DLD1 (cell line): ENCODE results near the gene TIFAB.

Source experiments
- in situ Hi-C: cut with HindIII; loops from 2 replicates; pipeline ENCODE4 v1.10.0; 2017; ENCODE audit warnings: low sequenced_read_pairs

Gene TIFAB

DNA sequence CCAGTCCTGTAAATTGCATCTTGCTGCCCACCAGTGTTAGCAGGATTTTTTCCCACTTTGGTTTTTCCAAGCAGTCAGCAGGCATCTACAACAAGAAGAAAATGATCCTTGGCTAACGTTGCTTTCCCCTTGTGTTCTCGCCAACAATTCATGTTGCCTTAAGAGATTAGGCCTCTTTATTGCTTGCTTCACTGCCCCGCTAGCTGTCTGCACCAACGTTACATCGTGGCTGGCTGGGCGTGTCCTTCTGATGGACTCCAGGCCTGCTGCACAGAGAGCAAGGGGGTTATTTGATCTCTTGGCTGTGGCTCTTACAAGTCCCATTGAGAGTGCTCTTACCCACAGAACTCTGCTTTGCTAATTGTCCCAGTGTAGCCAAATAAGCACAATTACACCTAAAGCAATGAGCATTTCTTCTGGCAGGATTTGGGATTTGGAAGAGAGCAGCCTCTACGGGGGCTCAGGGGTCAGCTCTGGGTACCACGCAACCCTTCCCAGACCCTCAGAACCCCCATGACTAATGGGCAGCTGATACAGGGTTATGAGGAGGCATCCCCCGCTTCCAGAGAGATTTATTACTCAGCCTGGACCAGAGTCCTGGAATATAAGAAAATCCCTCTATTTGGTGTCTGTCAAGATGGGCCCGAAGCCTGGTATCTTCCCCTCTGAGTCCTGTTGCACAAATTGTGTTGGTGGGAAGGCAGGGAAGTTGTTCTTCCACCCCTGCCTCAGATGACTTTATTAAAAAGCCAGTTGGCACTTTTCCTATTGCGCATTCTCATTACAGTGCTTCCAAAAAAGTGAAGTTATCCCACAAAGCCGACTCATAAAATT is 22.6 kb downstream of the TIFAB start:
- in situ Hi-C loops: no loop called here

GRCh38 chr5:135428586-135428985 is 23.6 kb downstream of the TIFAB start:
- in situ Hi-C loops: no loop called here

DNA sequence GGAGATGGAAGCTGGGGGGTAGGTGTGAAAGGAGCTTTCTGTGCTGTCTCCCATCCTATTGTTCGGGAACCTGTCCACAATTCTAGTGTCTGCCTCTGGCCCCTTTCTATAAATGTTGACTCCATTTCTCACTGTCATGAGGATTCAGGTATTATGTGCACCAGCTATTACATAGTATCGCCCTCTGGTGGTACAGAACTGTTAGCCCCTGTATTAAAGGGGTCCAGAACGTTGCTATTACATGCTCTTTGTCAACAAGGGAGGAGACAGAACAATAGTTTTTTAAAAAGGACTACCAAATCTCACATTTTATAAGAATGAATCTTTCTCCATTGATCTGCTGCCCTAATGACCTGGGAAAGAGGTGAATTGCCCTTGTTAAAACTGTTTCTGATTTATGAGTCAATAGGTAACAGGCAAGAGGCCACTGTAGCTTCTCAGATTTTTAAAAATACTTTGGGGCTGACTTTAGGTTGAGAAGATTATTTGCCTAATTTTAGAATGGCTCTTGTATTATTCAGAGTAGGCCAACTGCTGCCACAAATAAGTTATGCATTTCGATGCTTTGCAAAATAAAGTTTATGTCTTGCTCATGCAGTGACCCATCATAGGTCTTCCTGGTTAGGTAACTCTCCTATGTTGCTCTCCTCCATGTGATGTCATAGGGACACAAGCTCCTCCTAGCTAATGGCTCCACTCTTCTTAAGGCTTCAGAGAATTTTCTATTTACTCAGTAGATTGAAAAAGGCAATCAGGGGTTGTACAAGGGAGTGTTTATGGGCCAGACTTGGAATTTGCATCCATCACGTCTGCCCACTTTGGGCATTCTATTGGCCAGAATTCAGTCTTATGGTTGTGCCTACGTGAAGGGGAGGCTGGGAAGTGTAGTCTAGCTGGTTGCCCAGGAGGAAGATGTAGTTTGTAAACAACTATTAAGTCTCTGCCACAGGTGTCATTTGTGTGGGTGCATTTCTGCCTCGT is 25.8 kb downstream of the TIFAB start:
- in situ Hi-C loops: no loop called here

DNA sequence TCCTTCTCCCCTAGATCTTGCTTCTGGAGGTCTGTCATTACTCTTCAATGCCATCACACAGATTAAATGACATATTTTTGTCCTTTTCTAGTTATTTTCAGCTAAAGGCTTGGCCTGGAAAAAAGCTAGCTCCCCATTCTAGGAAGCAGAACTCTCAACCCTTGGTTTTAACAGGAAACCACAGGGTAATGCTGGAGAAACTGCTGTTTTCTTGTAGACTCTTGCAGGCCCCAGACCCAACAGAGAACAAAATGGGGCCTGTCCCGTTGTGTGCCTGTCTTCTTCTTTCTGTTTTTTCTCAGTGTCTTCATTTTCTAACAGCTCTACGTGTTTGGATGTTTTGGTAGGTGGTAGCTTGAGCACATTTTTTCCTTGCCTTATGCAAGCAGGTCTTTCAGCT is 26.5 kb downstream of the TIFAB start:
- in situ Hi-C loops: no loop called here

DNA sequence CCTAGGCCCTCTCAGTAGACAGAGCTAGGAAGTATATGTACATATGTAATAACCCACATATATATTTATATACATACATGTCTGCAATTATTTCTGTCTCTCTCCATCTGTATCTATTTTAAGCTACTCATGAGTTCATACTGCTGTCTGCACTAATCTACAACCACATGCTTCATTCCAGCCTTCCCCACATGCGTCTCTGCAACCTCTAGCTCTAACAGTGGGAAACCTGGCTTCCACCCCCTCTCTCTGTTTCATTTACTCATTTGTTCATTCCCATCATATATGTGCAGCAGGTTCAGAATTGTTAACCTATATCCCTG is 28.3 kb downstream of the TIFAB start:
- in situ Hi-C loops: no loop called here

DNA sequence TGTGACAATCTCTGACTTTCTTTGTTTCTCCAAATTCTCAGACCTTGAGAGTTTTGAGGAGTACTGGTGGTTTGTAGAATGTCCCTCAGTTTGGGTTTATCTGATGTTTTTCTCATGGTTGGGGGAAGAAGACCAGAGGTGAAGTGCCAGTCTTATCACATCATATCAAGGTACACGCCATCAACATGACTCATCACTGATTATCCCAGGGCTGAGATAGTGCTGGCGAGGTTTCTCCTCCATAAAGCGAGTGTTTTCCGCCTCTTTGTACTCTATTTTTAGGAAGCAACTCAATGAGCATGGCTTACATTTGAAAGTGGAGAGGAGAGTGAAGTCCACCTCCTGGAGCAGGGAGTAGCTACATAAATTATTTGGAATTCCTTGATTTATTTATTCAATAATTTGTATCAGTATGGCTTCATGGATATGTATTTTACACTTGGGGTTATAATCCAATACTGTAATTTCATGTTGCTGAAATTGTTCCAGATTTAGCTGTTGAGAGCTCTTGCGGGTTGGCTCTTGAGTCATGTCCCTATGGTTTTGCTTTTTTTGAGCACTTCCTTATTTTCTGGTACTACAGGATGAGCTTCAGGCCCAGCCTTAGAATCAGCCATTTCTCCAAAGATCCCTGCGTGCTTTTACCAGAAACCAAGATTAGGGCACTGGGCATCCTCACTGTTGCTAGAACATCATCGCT is 28.9 kb downstream of the TIFAB start:
- in situ Hi-C loops: no loop called here

DNA sequence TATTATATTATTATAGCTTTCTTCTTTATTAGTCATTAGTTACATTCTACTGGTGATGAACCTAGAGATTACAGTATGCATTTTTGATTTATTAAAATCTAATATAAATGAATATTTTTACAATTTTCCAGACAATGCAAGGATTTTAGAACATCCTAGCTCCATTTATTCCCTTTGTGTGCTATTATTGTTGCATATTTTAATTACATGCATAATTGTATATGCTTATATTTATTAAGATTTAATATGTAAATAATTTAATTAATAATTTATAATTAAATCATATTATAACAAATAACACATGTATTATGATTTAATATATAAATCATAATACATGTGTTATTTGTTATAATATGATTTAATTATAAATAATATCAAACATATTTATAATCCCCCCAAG is 29.7 kb downstream of the TIFAB start:
- in situ Hi-C loops: no loop called here

DNA sequence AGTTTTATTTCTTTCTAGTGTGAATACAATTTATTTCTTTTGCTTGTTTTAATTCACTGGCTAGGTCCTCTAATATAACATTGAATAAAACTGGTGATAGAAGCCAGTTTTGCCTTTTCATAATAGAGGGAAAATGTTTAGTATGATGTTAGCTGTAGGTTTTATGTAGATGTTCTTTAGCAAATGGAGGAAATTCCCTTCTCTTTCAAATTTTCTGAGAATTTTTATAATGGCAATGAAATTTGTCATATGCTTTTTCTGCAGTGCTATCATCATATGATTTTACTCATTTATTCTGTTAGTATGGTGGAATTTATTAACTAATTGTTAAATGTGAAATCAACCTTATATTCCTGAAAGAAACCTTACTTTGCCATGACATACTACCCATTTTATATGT is 35.1 kb downstream of the TIFAB start:
- in situ Hi-C loops: loop anchor here (5.0 kb wide), 1 partner anchor 45 kb away; no protein-coding TSS in a partner anchor

GRCh38 chr5:135405082-135405481 is 47.1 kb downstream of the TIFAB start:
- in situ Hi-C loops: no loop called here

DNA sequence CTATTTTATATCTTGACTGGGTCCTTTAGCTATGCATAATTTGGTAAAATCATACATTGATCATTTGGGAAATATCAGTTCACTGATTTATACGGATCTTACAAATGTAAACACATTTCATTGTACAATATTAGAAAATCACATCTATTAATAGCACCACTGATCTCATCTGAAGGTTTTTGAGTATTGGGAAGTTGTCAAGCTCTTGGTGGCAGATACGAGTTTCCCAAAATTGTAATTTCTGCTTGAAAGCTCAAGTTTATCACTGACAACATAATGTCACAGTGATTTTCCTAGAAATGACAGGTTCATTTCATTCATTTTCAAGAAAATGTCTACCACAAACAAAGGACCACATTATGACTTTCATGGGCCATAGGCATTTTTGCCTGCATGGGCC is 50.1 kb downstream of the TIFAB start:
- in situ Hi-C loops: no loop called here

- in situ Hi-C loops: no loop called here
These were observed 51.3 kb downstream of the TIFAB start for GRCh38 chr5:135400866-135401265.

DNA sequence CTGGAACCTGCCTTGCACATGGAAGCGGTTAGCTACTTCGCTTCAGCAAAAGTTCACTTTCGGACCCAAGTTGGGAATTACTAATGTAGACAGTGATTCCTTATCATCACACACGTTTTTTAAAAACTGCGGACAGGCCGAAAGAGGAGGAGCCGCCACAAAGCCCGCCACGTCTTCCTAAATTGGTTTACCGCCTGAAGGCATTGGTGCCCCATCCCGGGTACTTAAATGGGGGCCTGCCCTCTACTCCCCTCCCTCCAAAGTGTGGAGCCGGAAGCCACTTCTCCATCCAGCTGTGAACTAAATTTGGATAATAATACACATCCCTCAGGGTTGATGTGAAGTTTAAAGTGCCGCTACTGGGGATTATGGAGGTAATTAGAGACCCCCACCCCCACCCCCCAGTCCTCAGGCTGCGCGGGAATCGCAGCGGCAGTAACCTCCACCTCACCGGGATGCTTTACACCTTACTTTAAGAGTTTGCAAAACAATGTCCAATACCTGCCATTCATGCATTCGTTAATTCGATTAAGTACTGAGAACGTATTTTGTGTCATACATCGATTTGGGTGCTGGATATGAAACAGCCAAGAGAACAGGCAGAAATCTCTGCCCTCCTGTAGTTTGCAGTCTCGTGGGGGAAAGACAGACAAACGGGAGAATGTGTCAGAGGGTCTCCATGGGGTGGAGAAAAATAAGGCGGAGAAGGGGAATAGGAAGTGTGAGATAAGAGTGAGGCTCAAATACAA is 52.2 kb downstream of the TIFAB start:
- in situ Hi-C loops: no loop called here

DNA sequence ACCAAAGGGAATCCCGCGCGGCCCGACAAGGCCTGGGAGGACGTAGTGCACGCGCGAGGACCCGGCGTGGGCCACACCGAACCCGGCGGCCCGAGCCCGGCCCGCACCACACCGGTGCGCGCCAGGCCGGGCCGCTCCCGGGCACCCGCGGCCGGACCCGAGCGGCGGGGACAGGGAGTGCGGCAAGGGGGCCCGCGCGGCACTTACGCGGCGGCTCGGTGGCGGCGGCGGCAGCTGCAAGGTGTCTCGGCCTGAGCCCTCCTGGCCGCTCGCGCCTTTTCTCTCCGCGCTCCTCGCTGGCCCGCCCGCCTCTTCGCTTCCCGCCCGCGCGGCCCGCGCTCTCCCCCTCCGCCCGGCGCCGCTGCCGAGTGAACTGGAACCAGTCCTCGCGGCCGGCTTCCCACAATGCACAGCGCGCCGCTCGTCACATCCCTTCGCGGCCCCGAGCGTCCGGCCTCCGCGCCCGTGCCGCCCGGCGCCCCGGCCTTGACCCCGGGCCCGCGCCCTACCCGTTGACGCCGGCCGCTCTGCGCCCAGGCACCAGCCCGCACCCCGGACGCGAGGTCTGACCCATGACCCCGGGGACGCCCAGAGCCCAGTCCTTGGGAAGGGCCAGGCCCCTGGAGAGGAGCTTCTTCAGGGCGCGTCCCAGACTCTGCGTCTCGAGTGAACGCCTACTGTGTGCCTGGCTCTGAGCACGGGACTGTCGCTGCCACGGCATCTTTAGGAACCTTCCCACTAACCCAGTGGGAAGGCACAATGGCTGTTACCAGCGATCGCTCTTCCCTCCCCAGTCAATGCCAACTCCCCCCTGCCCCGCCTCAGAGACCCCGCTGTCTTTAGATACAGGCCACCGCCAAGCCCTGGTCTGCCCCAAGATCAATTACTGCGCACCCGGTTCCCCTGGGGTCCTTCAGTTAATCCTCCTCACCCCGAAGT is 53.0 kb downstream of the TIFAB start, which contains the start of gene MACROH2A1:
TSS of gene MACROH2A1 (minus strand) at position 377 of the 939 bp plus-strand sequence. CDS start 10,138 bp downstream, outside the sequence.
- in situ Hi-C loops: no loop called here

GRCh38 chr5:135398160-135398854 is 53.8 kb downstream of the TIFAB start:
- in situ Hi-C loops: no loop called here
